RWPE1 (cell line): ENCODE data around the gene TUBA4B.

Experiments used
- CTCF ChIA-PET: fragments of 350-600 bp; sonication (Branson Sonifier 250); formaldehyde crosslinking; extraction: SDS; loops from one replicate; lab custom pipeline; 2021; lab: Yijun Ruan, JAX
- POLR2A ChIA-PET: fragments of 400-600 bp; formaldehyde crosslinking; extraction: SDS; loops from one replicate; lab custom pipeline; 2020; ENCODE audit warnings: antibody characterized with exemption; ENCODE audit not compliant: low non-redundant PET; lab: Yijun Ruan, JAX
- DNase-seq: peaks from one replicate; pipeline ENCODE4 v3.0.0; 2012; ENCODE audit warnings: low spot score
- H3K27ac ChIP-seq: fragments of 450-650 bp; 2 replicates; pipeline ENCODE4 v1.5.1; 2017
- TF ChIP-seq, protein P1 (sequence below): fragments of 450-650 bp; conservative IDR thresholded peaks from 2 replicates; pipeline ENCODE4 v1.5.1; 2017; ENCODE audit warnings: low read depth, mild to moderate bottlenecking

TUBA4B gene

DNA sequence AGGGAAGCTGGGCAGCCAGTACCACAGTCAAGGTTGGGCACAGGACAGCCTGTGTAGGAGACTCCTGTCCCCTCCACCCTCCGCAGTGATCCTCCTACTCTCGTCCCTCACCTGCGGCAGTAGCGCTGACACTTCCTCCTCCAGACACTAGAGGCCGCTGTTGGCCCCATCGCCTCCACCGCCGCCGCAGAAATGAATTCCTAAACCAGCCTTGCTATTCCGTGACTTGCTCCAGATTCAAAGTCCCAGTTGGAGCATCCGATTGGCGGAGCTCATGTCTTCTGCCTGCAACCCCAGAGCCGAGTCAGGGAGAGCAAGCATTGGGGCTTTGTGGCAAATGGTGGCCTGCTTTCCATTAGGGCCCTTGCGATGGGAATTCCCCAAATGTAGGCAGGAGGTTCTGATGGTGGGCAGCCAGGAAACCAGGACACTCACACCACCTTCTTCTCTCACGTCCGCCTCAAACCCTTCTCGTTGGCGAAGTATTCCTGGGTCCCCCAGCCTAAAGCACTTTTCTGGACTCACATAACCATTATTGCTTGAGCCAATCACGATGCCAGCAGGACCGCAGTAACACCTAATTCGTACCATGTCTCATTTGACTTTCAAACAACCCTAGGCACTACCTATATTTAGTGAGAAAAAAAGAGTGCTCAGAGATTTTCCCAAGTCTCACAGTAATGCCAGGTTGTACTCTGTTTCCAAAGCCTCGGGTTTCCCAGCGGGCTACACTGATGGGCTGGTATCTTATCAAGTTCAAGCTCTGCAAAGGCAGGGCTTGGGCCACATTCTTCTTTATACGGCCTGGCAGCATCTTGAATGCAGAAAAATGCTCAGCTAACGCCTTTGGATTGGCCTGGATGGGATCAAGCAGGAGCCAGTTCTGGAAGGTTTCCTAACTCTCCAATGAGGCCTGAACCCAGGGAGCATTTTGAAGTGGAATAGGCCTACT, 24.9 kb downstream of the TUBA4B start:
- H3K27ac ChIP-seq = peak overlapping the region; percentile 94
- ChIA-PET POLR2A (interaction anchor here (0.6 to 3.1 kb wide), 7 partner anchors 9 to 115 kb away, joined by 3 to 12 read pairs (median 7); partner anchors contain the start of genes TUBA4A and TUBA4B), CTCF (interaction anchor here (0.6 to 6.4 kb wide), 16 partner anchors 8 to 705 kb away, joined by 3 to 62 read pairs (median 4); partner anchors contain the start of genes TUBA4A and TUBA4B)
- TF ChIP-seq, protein P1, sequence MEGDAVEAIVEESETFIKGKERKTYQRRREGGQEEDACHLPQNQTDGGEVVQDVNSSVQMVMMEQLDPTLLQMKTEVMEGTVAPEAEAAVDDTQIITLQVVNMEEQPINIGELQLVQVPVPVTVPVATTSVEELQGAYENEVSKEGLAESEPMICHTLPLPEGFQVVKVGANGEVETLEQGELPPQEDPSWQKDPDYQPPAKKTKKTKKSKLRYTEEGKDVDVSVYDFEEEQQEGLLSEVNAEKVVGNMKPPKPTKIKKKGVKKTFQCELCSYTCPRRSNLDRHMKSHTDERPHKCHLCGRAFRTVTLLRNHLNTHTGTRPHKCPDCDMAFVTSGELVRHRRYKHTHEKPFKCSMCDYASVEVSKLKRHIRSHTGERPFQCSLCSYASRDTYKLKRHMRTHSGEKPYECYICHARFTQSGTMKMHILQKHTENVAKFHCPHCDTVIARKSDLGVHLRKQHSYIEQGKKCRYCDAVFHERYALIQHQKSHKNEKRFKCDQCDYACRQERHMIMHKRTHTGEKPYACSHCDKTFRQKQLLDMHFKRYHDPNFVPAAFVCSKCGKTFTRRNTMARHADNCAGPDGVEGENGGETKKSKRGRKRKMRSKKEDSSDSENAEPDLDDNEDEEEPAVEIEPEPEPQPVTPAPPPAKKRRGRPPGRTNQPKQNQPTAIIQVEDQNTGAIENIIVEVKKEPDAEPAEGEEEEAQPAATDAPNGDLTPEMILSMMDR = peak; percentile 97
- DNase-seq = peak; percentile 69

DNA sequence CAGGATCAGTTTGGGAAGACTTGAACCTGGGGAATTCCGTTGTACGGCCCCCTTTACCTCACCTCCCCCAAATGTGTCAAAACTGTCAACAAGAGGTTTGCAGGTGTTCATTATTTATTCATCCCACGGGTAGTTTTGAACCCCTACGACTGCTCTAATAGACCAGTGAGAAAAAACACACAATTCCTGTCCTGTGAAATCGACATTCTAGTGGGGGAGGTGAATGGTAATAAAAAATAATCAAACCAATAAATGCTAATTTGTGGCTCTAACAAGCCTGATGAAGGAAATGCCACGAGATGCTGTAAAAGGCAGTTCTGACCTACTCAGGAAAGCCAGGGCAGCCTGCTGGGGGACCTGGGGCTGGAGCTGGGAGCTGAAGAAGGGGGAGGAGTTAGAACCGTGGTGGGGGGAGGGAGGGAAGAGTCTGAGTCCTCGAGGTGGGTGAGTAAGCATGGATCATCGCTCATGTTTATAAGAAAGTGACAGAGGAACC, 25.7 kb downstream of the TUBA4B start:
- TF ChIP-seq, protein P1 = no peak
- peak overlapping the region; percentile 94 for H3K27ac ChIP-seq
- ChIA-PET POLR2A (interaction anchor here (0.6 to 3.1 kb wide), 8 partner anchors 8 to 115 kb away, joined by 3 to 12 read pairs (median 6); partner anchors contain the start of genes CNPPD1, TUBA4A and TUBA4B), CTCF (interaction anchor here (0.6 to 6.4 kb wide), 7 partner anchors 10 to 280 kb away, joined by 3 to 62 read pairs (median 6); partner anchors contain the start of genes TUBA4A and TUBA4B)
- no peak for DNase-seq

DNA sequence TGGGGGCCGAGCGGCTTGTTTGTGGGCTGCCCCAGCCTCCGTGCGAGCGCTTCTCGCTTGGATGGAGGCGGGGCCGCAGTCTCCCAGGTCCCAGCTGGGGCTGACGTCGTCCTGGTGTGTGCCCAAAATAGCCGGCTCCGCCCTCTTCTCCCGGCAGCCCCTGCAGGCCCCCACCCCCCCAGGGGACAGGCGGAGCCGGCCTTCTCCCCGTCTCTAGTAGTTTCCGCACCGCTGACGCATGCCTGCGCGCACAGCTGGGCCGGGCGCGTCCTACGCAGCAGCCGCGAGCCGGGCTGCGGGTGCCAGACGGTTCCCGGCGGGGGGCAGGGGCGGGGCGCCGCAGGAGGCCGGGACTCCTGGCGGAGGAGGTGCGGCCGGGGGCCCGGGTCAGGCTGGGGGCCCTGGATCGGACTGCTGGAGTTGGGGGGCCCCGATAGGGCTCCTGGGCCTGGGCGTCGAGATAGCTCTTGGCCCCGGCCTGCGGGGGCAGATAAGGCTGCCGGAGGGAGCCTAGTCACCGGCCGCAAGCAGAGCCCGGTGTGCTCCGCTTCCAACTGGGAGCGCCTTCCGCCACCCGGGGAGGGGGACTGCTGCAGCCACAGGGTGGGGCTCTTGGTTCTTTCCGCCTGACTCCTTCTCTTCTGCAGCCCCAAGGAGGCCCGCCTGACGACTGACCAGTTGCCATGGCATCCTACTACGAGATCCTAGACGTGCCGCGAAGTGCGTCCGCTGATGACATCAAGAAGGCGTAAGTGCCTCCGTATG, 26.3 kb downstream of the TUBA4B start, which contains the start of gene DNAJB2:
Gene DNAJB2 (plus strand): TSS at position 216 of the 765 bp plus-strand sequence. CDS start 468 bp downstream, at position 684.
- ChIA-PET CTCF (interaction anchor here (0.6 to 6.4 kb wide), 5 partner anchors 15 to 281 kb away, joined by 3 to 62 read pairs (median 15); partner anchors contain the start of genes TUBA4A and TUBA4B), POLR2A (interaction anchor here (0.6 to 3.1 kb wide), 8 partner anchors 8 to 116 kb away, joined by 3 to 12 read pairs (median 6); partner anchors contain the start of genes CNPPD1, TUBA4A and TUBA4B)
- peak; percentile 99 for DNase-seq
- peak within 1 kb of the TSS; percentile 94 for H3K27ac ChIP-seq
- TF ChIP-seq, protein P1 = no peak

DNA sequence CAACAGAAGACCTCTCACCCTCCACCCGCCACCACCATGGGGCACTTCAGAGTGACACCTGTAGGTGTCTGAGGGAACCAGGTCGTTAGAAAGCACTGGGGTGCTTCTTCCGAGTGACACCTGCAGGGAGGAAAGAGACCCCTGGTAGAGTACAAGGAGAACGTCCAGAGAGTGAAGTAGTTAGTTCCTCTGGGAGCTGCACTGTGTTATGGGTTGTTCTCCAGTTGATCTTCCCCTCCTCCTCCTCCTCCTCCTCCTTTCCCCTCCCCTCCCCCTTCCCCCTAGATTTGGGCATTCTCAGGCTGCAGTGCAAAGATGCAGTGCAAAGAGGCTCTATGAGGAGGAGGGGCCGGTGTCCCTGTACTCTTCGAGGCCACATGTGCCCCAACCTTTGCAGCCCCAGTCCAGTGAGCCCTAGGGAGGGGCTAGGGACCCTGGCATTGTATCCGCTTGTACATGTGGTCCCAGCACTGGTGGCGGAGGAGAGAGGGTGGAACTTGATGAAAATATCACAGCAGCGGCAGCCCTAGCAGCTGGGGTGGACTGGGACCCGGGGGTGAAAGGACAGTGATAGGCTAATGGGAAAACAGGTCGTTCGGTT, 27.0 kb downstream of the TUBA4B start:
- TF ChIP-seq, protein P1 = no peak
- ChIA-PET CTCF (interaction anchor here (6.4 kb wide), 1 partner anchor 14 kb away, joined by 62 read pairs; no protein-coding TSS in a partner anchor), POLR2A (interaction anchor here (1.0 to 3.1 kb wide), 3 partner anchors 26 to 103 kb away, joined by 3 to 12 read pairs (median 10); partner anchors contain the start of genes CNPPD1 and TUBA4A)
- DNase-seq = no peak
- peak overlapping the region; percentile 94 for H3K27ac ChIP-seq

DNA sequence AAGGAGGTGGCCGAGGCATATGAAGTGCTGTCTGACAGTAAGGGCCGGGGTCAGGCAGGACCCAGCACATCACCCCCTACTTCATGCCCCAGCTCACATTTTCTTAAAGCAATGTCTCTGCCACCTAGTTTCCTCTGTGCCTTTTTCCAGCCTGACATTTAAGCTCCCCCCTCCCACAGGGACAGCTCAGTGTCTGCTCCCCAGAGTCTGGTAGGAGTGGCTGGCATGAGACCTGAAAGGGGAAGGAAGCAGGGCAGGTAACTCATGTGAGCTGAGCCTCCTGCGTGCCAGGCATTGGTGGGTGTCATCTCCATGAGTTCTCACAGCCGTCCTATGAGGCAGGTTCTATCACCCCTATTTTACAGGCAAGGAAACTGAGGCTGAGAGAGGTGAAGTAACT, 27.6 kb downstream of the TUBA4B start:
- peak overlapping the region; percentile 94 for H3K27ac ChIP-seq
- POLR2A ChIA-PET = no interaction called here
- TF ChIP-seq, protein P1 = no peak
- DNase-seq = no peak
- CTCF ChIA-PET = interaction anchor here (6.4 kb wide), 1 partner anchor 14 kb away, joined by 62 read pairs; no protein-coding TSS in a partner anchor
